ENCODE measurements around the gene CRABP1.

CRABP1 gene

GRCh38 chr15:78340231-78341056 lies at the start of gene CRABP1:
TSS of gene CRABP1 (plus strand) at chr15:78340353. CDS start at chr15:78340429, 76 bp downstream.
- DNase-seq (ENCODE audit: low read depth), result no peak

GRCh38 chr15:78291052-78291451 lies 49.1 kb upstream of the CRABP1 start:
- DNase-seq (ENCODE audit: low read depth), result no peak

- no peak for DNase-seq (ENCODE audit: low read depth)
Measured at GRCh38 chr15:78291698-78292097, 48.5 kb upstream of the CRABP1 start.

- no peak for DNase-seq (ENCODE audit: low read depth)
Measured at GRCh38 chr15:78292219-78292618, 47.9 kb upstream of the CRABP1 start.

GRCh38 chr15:78299101-78299930 lies 40.8 kb upstream of the CRABP1 start, which contains the start of gene SKIC8:
TSS of gene SKIC8 (minus strand) at chr15:78299609. CDS start at chr15:78295686, 3,923 bp downstream.
- peak; percentile 70 for DNase-seq (ENCODE audit: low read depth)

- DNase-seq (ENCODE audit: low read depth), result no peak
Measured at GRCh38 chr15:78301326-78301725, 38.8 kb upstream of the CRABP1 start.

GRCh38 chr15:78301828-78302227 lies 38.3 kb upstream of the CRABP1 start:
- no peak for DNase-seq (ENCODE audit: low read depth)

GRCh38 chr15:78302579-78303312 lies 37.4 kb upstream of the CRABP1 start:
- peak; percentile 85 for DNase-seq (ENCODE audit: low read depth)

GRCh38 chr15:78304216-78305066 lies 35.7 kb upstream of the CRABP1 start:
- no peak for DNase-seq (ENCODE audit: low read depth)

- DNase-seq (ENCODE audit: low read depth), result no peak
Measured at GRCh38 chr15:78306176-78306774, 33.9 kb upstream of the CRABP1 start.

GRCh38 chr15:78307976-78308375 lies 32.2 kb upstream of the CRABP1 start:
- no peak for DNase-seq (ENCODE audit: low read depth)

GRCh38 chr15:78308422-78309032 lies 31.6 kb upstream of the CRABP1 start:
- peak; percentile 23 for DNase-seq (ENCODE audit: low read depth)

GRCh38 chr15:78311292-78311691 lies 28.9 kb upstream of the CRABP1 start:
- DNase-seq (ENCODE audit: low read depth), result no peak

- no peak for DNase-seq (ENCODE audit: low read depth)
Measured at GRCh38 chr15:78312536-78312935, 27.6 kb upstream of the CRABP1 start.

- DNase-seq (ENCODE audit: low read depth), result no peak
Measured at GRCh38 chr15:78312957-78313356, 27.2 kb upstream of the CRABP1 start.

- DNase-seq (ENCODE audit: low read depth), result no peak
Measured at GRCh38 chr15:78313383-78313782, 26.8 kb upstream of the CRABP1 start.

GRCh38 chr15:78314181-78314581 lies 26.0 kb upstream of the CRABP1 start:
- DNase-seq (ENCODE audit: low read depth), result no peak

GRCh38 chr15:78315686-78316282 lies 24.4 kb upstream of the CRABP1 start:
- DNase-seq (ENCODE audit: low read depth), result no peak

GRCh38 chr15:78316283-78317083 lies 23.7 kb upstream of the CRABP1 start:
- no peak for DNase-seq (ENCODE audit: low read depth)
